WI38 (cell line): ENCODE results near the gene SIGLECL1.
"Not testable (repeated sequence)": the region's sequence is repeated elsewhere in the genome, so short reads cannot be mapped to it uniquely, and the experiment has no call there.

Experiments
- H3K4me3 ChIP-seq: 2 replicates; pipeline ENCODE4 v1.5.1; 2011; ENCODE audit warnings: low read depth, mild to moderate bottlenecking, control low read depth, low read length
- CTCF ChIP-seq: IDR thresholded peaks from 2 replicates; pipeline ENCODE4 v1.5.1; 2012; ENCODE audit warnings: low read depth, mild to moderate bottlenecking, control low read depth, low read length

Gene SIGLECL1

GRCh38 chr19:51250786-51251467 lies at the start of gene SIGLECL1:
Gene SIGLECL1, plus strand, starts transcription at chr19:51251080. Its CDS starts 12,993 bp downstream, at chr19:51264073.
- no peak for TF ChIP-seq CTCF
- H3K4me3 ChIP-seq, result no peak within 1 kb of the TSS

GRCh38 chr19:51201712-51202111 lies 49.2 kb upstream of the SIGLECL1 start:
- H3K4me3 ChIP-seq, result no peak overlapping the region
- TF ChIP-seq CTCF, result no peak

GRCh38 chr19:51203916-51204315 lies 47.0 kb upstream of the SIGLECL1 start:
- no peak for TF ChIP-seq CTCF
- no peak overlapping the region for H3K4me3 ChIP-seq

- H3K4me3 ChIP-seq, result no peak overlapping the region
- no peak for TF ChIP-seq CTCF
These were observed 46.6 kb upstream of the SIGLECL1 start for GRCh38 chr19:51204321-51204720.

GRCh38 chr19:51207747-51208146 lies 43.1 kb upstream of the SIGLECL1 start:
- TF ChIP-seq CTCF, result no peak

GRCh38 chr19:51210191-51210784 lies 40.6 kb upstream of the SIGLECL1 start:
- no peak for TF ChIP-seq CTCF
- no peak overlapping the region for H3K4me3 ChIP-seq

More at GRCh38 chr19:51207747-51208146, 43.1 kb upstream of the SIGLECL1 start:
- H3K4me3 ChIP-seq, result no peak overlapping the region

- not testable (repeated sequence) for H3K4me3 ChIP-seq
These were observed 40.0 kb upstream of the SIGLECL1 start for GRCh38 chr19:51210874-51211361.
